Measurements from ENCODE around the gene CRLF1.

The CRLF1 gene

DNA sequence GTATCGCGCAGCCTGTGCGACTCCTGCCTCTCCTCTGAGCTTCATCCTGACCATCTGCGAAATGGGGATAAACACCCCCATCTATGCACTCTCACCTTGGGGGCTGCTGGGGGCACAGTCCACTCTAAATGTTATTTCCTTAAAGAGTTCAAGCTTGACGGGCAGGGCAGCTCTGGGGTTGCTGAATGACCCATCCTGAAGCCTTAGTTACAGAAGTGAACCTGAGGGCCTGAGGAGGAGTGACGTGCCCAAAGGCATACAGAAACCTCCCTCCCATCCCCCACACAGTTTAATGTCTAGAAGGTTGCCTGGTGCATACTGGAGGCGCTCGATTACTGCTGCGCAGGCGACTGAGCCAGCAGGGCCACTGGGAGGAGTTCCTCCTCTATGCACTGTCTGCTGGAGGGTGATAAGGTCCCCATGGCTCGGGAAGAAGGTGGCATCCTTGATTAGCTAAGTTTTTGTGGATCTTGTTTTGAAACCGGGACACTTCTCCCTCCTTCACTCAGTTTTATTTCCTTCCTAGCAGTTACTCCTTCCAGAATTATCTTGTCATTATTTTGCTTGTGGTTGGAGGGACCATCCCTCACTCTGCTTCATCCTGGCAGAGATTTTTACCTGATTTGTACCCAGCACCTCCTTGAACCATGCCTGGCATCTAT, 62.7 kb downstream of the CRLF1 start:
- no peak for DNase-seq

Data from NCI-H524 treated with DMSO at 0.1 percent for 48 hours (cell line).